ENCODE measurements around the gene BUB3.

DNA sequence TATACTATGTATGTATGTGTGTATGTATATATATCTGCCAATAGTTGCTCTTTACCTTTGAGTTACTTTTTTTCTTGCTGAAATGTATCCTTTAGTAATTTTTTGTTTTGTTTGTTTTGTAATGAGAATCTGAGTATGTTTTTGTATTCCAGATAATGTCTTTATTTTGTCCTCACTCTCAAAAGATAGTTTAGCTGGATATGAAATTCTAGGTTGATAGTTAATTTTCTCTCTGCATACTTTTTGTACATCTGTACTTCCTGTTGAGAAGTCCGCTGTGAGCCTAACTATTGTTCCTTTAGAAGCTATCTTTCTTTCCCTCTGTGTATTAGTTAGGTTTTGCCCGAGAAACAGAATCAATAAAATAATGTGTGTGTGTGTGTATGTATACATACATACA is 29.5 kb downstream of the BUB3 start:
- TF ChIP-seq, protein P1, sequence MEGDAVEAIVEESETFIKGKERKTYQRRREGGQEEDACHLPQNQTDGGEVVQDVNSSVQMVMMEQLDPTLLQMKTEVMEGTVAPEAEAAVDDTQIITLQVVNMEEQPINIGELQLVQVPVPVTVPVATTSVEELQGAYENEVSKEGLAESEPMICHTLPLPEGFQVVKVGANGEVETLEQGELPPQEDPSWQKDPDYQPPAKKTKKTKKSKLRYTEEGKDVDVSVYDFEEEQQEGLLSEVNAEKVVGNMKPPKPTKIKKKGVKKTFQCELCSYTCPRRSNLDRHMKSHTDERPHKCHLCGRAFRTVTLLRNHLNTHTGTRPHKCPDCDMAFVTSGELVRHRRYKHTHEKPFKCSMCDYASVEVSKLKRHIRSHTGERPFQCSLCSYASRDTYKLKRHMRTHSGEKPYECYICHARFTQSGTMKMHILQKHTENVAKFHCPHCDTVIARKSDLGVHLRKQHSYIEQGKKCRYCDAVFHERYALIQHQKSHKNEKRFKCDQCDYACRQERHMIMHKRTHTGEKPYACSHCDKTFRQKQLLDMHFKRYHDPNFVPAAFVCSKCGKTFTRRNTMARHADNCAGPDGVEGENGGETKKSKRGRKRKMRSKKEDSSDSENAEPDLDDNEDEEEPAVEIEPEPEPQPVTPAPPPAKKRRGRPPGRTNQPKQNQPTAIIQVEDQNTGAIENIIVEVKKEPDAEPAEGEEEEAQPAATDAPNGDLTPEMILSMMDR (IDR thresholded peaks at IDR 0.05) = no peak
- no peak for TF ChIP-seq POLR2A (IDR thresholded peaks at IDR 0.05)

All from testis (tissue), 2 donors.